ENCODE results near the gene LPIN3.

GRCh38 chr20:41345729-41346067, 5.1 kb downstream of the LPIN3 start:
- no peak for TF ChIP-seq CTCF (IDR thresholded peaks at IDR 0.05; ENCODE audit: borderline replicate concordance, extremely low read depth, low read length, poor library complexity, severe bottlenecking)
- no peak for TF ChIP-seq EZH2 (IDR thresholded peaks at IDR 0.05; ENCODE audit: borderline replicate concordance, low read depth, low read length, severe bottlenecking)

Measured in DND-41 (cell line).